ENCODE measurements around the gene SLFNL1. TPM values are rescaled to one million over a fixed set of nuclear protein-coding genes. Genes with fewer than 3 reads are reported as not detected.

The SLFNL1 gene
- total RNA-seq, 6 experiments from 2014 or later, result 0.06 to 0.27 (median 0.14) TPM; not detected in 3

GRCh38 chr1:41041614-41042270 is 20.2 kb upstream of the SLFNL1 start:
- intact Hi-C loops (cut with DNase I), result no loop called here
- peaks cover 0 to 20% (median 1%) of the 10 kb centered on the region in 4 donors for H3K36me3 ChIP-seq
- H3K27ac ChIP-seq, result no peak overlapping the region

GRCh38 chr1:41038110-41038509 is 16.6 kb upstream of the SLFNL1 start:
- 90% methylated on average over 2 of the region's 5 CpGs for WGBS (ENCODE audit: insufficient coverage, low coverage, low lambda C conversion rate, missing lambda C conversion rate)
- Histone ChIP-seq H3K4me3 (no peak overlapping the region), H3K27me3 (no peaks in the 10 kb centered on the region), H3K36me3 (peaks cover 0 to 34% (median 2%) of the 10 kb centered on the region in 4 donors), H3K4me1 (peaks cover 0 to 12% (median 0%) of the 10 kb centered on the region in 4 donors), H3K27ac (no peak overlapping the region), H3K9me3 (no peaks in the 10 kb centered on the region)
- DNase-seq, result no peak
- TF ChIP-seq CTCF (IDR thresholded peaks at IDR 0.05) (peak in 1 of 4 donors; percentile 22), POLR2A (IDR thresholded peaks at IDR 0.05) (no peak)
- ATAC-seq, result no peak
- intact Hi-C loops (cut with DNase I), result no loop called here

More at GRCh38 chr1:41041614-41042270, 20.2 kb upstream of the SLFNL1 start:
- WGBS (ENCODE audit: insufficient coverage, low coverage, low lambda C conversion rate, missing lambda C conversion rate), result 83% methylated on average over 2 of the region's 3 CpGs
- Histone ChIP-seq H3K27me3 (no peaks in the 10 kb centered on the region), H3K9me3 (no peaks in the 10 kb centered on the region), H3K4me1 (peaks cover 0 to 48% (median 13%) of the 10 kb centered on the region in 4 donors), H3K4me3 (no peak overlapping the region)
- DNase-seq (no peak), ATAC-seq (peak in 1 of 4 donors; percentile 15)
- no peak for TF ChIP-seq CTCF (IDR thresholded peaks at IDR 0.05)
- no peak for TF ChIP-seq POLR2A (IDR thresholded peaks at IDR 0.05)

- ATAC-seq, result peak; percentile 68 to 83 (median 82)
- Histone ChIP-seq H3K9me3 (no peaks in the 10 kb centered on the region), H3K4me3 (no peak overlapping the region), H3K4me1 (peaks cover 0 to 6% (median 0%) of the 10 kb centered on the region in 4 donors), H3K27ac (peak overlapping the region in 1 of 3 donors; percentile 6), H3K36me3 (peaks cover 0 to 34% (median 2%) of the 10 kb centered on the region in 4 donors), H3K27me3 (no peaks in the 10 kb centered on the region)
- no peak for TF ChIP-seq CTCF (IDR thresholded peaks at IDR 0.05)
- no peak for TF ChIP-seq POLR2A (IDR thresholded peaks at IDR 0.05)
- DNase-seq, result no peak
- WGBS (ENCODE audit: insufficient coverage, low coverage, low lambda C conversion rate, missing lambda C conversion rate), result 100% methylated on average over 1 of the region's 3 CpGs
- intact Hi-C loops (cut with DNase I), result no loop called here
These were observed 15.8 kb upstream of the SLFNL1 start for GRCh38 chr1:41037116-41037903.

- Histone ChIP-seq H3K4me1 (peaks cover 0 to 16% (median 7%) of the 10 kb centered on the region in 4 donors), H3K9me3 (no peaks in the 10 kb centered on the region), H3K27me3 (no peaks in the 10 kb centered on the region), H3K4me3 (no peak overlapping the region), H3K36me3 (peaks cover 0 to 27% (median 3%) of the 10 kb centered on the region in 4 donors), H3K27ac (no peak overlapping the region)
- no peak for TF ChIP-seq CTCF (IDR thresholded peaks at IDR 0.05)
- no peak for TF ChIP-seq POLR2A (IDR thresholded peaks at IDR 0.05)
- no peak for ATAC-seq
- WGBS (ENCODE audit: insufficient coverage, low coverage, low lambda C conversion rate, missing lambda C conversion rate), result 88% methylated on average over 2 of the region's 3 CpGs
- intact Hi-C loops (cut with DNase I), result no loop called here
- DNase-seq, result no peak
These were observed 11.7 kb upstream of the SLFNL1 start for GRCh38 chr1:41033272-41033671.
